ENCODE results near the gene TPD52L1. TPM values are rescaled to one million over a fixed set of nuclear protein-coding genes. Genes with fewer than 3 reads are reported as not detected.

Gene TPD52L1
- total RNA-seq, 1 donor from 2014 or later = 93.6 TPM

- no peak overlapping the region for H3K4me3 ChIP-seq
- no peaks in the 10 kb centered on the region for H3K9me3 ChIP-seq
- DNase-seq (ENCODE audit: low spot score in 2 of 2) = no peak
- H3K27me3 ChIP-seq = no peaks in the 10 kb centered on the region
- no peak for TF ChIP-seq CTCF (IDR thresholded peaks at IDR 0.05)
- no peak overlapping the region for H3K27ac ChIP-seq
- intact Hi-C loops (cut with DNase I) = no loop called here
- H3K4me1 ChIP-seq = peaks cover 3 to 21% of the 10 kb centered on the region in 2 donors
- H3K36me3 ChIP-seq = peaks cover 11 to 42% of the 10 kb centered on the region in 2 donors
Observed at GRCh38 chr6:125296471-125296870, 142.9 kb downstream of the TPD52L1 start.

- TF ChIP-seq CTCF (IDR thresholded peaks at IDR 0.05) = no peak
- Histone ChIP-seq H3K27ac (no peak overlapping the region), H3K4me1 (peaks cover 3 to 16% of the 10 kb centered on the region in 2 donors), H3K27me3 (no peaks in the 10 kb centered on the region), H3K36me3 (peaks cover 8 to 30% of the 10 kb centered on the region in 2 donors), H3K9me3 (no peaks in the 10 kb centered on the region), H3K4me3 (peak overlapping the region in 1 of 2 donors; percentile 76)
- DNase-seq (ENCODE audit: low spot score in 2 of 2) = no peak
- intact Hi-C loops (cut with DNase I) = no loop called here
Observed at GRCh38 chr6:125299257-125299656, 145.7 kb downstream of the TPD52L1 start.

GRCh38 chr6:125300992-125301434 is 147.4 kb downstream of the TPD52L1 start:
- Histone ChIP-seq H3K27ac (peak overlapping the region; percentile 94 to 96), H3K4me1 (peaks cover 3 to 5% of the 10 kb centered on the region in 2 donors), H3K9me3 (no peaks in the 10 kb centered on the region), H3K4me3 (peak overlapping the region; percentile 76 to 79), H3K27me3 (no peaks in the 10 kb centered on the region), H3K36me3 (peaks cover 8 to 30% of the 10 kb centered on the region in 2 donors)
- DNase-seq (ENCODE audit: low spot score in 2 of 2) = peak in 1 of 2 donors; percentile 65
- intact Hi-C loops (cut with DNase I) = loop anchor here (1.0 to 10.0 kb wide), 5 partner anchors 38 to 426 kb away; partner anchors contain the start of genes RNF217 and TPD52L1
- TF ChIP-seq CTCF (IDR thresholded peaks at IDR 0.05) = no peak

- Histone ChIP-seq H3K36me3 (peaks cover 2 to 24% of the 10 kb centered on the region in 2 donors), H3K27me3 (no peaks in the 10 kb centered on the region), H3K4me3 (peak within 1 kb of the TSS; percentile 76 to 79), H3K9me3 (no peaks in the 10 kb centered on the region), H3K4me1 (peaks cover 3 to 5% of the 10 kb centered on the region in 2 donors), H3K27ac (peak within 1 kb of the TSS; percentile 94 to 96)
- peak in 1 of 2 donors; percentile 84 for DNase-seq (ENCODE audit: low spot score in 2 of 2)
- intact Hi-C loops (cut with DNase I) = loop anchor here (1.0 to 10.0 kb wide), 5 partner anchors 38 to 427 kb away; partner anchors contain the start of genes RNF217 and TPD52L1
- TF ChIP-seq CTCF (IDR thresholded peaks at IDR 0.05) = no peak
Observed at GRCh38 chr6:125301435-125302391, 148.1 kb downstream of the TPD52L1 start, which contains the start of gene HDDC2. TSS of gene HDDC2 (minus strand) at chr6:125301967. CDS start at chr6:125301932, 35 bp downstream.

GRCh38 chr6:125302840-125303511 is 149.4 kb downstream of the TPD52L1 start:
- intact Hi-C loops (cut with DNase I) = loop anchor here (5.0 to 10.0 kb wide), 2 partner anchors 341 to 428 kb away; partner anchors contain the start of gene RNF217

More at GRCh38 chr6:125302840-125303511, 149.4 kb downstream of the TPD52L1 start:
- Histone ChIP-seq H3K36me3 (peaks cover 0 to 11% of the 10 kb centered on the region in 2 donors), H3K27me3 (no peaks in the 10 kb centered on the region), H3K4me3 (no peak overlapping the region), H3K27ac (no peak overlapping the region), H3K4me1 (peaks cover 3 to 5% of the 10 kb centered on the region in 2 donors), H3K9me3 (no peaks in the 10 kb centered on the region)
- DNase-seq (ENCODE audit: low spot score in 2 of 2) = no peak
- no peak for TF ChIP-seq CTCF (IDR thresholded peaks at IDR 0.05)
